GM21723 (cell line): Measurements from ENCODE around the gene GPR63.

Experiments
- ATAC-seq: cut with Tn5 transposase; IDR thresholded peaks from one replicate; pipeline ENCODE4 v1.9.1; 2021; ENCODE audit warnings: mild to moderate bottlenecking, moderate library complexity; ENCODE audit not compliant: unreplicated experiment

Gene GPR63

GRCh38 chr6:96761794-96762193 lies 75.5 kb downstream of the GPR63 start:
- ATAC-seq = no peak

GRCh38 chr6:96760153-96760687 lies 77.1 kb downstream of the GPR63 start:
- no peak for ATAC-seq

DNA sequence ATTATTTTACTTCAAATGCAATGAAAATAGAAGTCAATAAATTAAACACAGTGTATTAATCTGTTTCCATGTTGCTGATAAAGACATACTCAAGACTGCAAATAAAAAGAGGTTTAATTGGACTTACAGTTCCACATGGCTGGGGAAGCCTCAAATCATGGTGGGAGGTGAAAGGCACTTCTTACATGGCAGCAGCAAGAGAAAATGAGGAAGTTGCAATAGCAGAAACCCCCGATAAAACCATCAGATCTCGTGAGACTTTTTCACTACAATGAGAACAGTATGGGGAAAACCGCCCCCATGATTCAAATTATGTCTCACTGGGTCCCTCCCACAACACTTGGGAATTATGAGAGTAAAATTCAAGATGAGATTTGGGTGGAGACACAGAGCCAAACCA lies 82.2 kb downstream of the GPR63 start:
- ATAC-seq = no peak

- ATAC-seq = no peak
Observed at GRCh38 chr6:96749891-96750290, 87.4 kb downstream of the GPR63 start.
